Right renal cortex interstitium (tissue), 3 donors: Measurements from ENCODE around the gene SGTA. TPM values are rescaled to one million over a fixed set of nuclear protein-coding genes. Genes with fewer than 3 reads are reported as not detected.

Experiments
- DNase-seq, 3 donors: peaks; one replicate each; pipeline ENCODE4 v3.0.0-alpha.2; 2013; ENCODE audit warnings: low read depth in 3 of 3, low spot score in 2 of 3
- polyA plus RNA-seq, 3 donors: library from polyadenylated mRNA; unstranded; fragments of 120-200 nt; gene quantifications; one replicate each; pipeline ENCODE4 v1.2.1, GENCODE V29; 2013; ENCODE audit not compliant: insufficient read length in 3 of 3

The SGTA gene
- polyA plus RNA-seq, 3 donors = 44.7 to 46.9 (median 45.4) TPM

GRCh38 chr19:2731181-2731995, 51.7 kb downstream of the SGTA start:
- DNase-seq = no peak

DNA sequence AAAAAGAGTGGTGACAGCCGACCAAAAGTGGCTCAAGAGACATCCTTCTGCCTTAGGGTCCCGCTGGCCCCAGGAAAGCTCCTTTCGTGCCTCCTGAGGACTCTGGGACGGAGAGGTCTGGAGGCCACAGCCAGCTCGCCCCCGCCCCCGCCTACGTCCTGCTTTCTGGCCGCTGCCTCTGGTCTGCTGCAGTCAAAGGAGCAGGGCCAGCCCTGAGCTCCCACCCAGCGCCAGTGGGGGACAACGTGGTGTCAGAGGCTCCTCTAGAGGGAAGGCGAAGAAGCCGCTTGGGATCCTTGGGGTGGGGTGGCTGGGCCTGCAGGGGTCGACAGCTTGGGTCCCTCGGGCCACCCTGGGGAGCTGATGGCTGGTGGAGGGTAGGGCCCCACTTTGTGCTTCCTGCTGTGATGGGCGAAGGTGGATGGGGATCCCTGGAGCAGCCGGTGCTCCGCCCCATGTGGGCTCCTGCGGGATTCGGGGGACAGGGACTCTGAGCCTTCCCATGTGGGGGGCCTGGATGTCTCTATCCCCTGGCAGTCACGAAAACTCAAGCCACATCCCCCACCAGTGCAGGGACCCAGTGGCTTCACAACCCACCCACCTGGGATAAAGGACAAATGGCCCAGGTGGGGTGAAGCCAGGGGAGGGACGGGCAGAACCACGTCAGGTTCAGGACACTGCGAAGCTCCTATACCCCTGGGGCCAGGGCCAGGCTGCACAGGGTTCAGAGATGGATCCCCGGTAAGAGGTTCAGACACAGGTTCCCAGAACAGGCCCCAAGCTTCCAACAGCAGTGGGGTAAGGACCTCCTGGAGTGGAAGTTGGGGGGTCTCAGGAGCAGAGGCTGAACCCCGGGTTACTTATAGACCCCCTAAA, 52.9 kb downstream of the SGTA start:
- no peak for DNase-seq

DNA sequence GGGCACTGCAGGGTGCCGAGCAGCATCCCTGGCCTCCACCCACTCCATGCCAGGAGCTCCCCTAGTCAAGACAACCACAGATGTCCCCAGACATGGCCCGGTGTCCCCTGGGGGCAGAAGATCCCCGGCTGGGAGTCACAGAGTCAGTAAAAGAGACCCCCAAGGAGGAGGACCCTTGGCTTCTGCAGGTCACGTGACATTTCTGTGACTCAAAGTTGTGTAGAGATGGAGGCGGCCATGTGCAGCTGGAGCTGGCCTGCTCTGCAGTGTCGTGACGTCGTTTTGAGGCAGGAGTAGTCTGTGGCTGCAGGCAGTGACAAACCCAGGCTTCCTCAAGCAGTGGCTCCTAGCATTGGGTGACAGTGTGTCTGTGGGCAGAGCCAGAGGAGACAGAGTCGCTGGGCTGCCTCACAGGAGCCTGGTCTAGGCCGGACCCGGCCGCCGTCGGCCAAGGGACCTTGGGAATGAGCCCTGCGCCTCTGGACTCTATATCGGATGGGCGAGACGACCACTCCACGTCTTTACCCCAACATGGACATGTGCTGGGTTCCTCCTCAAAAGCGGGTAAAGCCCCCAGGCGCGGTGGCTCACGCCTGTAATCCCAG, 54.2 kb downstream of the SGTA start:
- DNase-seq = no peak

DNA sequence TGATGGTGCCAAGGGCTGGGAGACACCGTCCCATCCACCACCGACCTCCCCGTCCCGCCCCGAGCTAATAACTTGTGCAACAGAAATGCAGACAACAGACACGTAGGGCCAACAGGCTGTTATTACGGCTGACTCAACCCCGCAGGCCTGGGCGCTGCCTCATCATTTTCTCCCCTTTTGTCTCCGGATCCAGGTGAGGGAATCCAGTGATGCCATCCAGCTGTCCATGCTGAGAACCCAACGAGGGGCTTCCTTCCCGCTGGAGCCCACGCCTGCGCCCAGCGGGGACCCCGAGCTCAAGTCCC, 55.5 kb downstream of the SGTA start:
- no peak for DNase-seq

GRCh38 chr19:2726904-2727639, 56.0 kb downstream of the SGTA start:
- no peak for DNase-seq

DNA sequence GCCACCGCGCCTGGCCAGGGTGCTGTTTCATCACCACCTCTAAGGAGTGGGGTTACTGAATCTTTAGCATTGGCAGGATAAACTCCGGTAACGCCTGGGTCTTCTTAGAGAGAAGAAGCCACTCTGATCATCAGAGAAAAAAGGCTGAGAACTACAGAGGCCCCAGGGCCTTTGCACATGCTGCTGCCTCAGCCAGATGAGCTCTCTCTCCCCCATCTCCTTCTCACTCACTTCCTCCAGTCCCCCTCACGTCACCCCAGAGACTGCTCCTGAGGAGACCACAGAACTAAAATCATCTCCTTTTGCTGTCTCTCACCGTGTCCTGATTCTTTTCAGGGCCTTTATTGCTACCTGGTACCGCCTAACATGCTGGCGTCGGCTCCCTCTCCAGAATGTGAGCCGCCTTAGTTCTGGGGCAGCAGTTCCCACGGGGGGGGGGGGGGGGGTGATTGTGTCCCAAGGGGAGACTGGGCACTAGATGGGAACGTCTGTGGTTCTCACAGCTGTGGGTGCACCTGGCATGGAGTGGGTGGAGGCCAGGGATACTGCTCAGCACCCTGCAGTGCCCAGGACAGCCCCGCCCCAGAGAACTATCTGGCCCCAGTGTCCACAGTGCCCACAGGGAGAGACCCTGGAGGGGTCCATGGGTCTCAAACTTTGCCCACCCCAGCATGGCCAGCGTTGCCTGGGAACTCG, 56.8 kb downstream of the SGTA start:
- no peak for DNase-seq

- no peak for DNase-seq
Observed at GRCh38 chr19:2724148-2724557, 58.9 kb downstream of the SGTA start.

DNA sequence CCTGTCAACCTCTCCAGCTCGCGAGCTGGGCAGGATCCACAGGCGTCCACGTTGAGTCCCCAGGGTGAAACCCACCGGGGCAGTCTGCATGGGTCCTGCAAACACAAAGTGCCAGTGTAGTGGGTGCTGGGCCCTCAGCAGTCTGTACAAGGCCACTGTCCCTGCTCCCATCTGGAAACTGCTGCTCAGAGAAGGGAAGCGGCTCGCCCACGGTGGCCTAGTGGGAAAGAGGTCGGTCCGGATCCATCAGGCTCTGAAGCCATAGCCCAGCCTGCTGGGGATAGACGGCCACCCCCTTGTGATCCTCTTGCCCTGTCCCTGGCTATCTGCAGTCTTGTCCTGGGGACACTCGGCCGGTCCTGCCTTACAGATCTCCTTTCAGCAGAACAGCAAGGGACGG, 59.3 kb downstream of the SGTA start:
- DNase-seq = no peak

GRCh38 chr19:2723345-2723715, 59.7 kb downstream of the SGTA start:
- DNase-seq = no peak

- DNase-seq = no peak
Observed at GRCh38 chr19:2722541-2723344, 60.3 kb downstream of the SGTA start.

DNA sequence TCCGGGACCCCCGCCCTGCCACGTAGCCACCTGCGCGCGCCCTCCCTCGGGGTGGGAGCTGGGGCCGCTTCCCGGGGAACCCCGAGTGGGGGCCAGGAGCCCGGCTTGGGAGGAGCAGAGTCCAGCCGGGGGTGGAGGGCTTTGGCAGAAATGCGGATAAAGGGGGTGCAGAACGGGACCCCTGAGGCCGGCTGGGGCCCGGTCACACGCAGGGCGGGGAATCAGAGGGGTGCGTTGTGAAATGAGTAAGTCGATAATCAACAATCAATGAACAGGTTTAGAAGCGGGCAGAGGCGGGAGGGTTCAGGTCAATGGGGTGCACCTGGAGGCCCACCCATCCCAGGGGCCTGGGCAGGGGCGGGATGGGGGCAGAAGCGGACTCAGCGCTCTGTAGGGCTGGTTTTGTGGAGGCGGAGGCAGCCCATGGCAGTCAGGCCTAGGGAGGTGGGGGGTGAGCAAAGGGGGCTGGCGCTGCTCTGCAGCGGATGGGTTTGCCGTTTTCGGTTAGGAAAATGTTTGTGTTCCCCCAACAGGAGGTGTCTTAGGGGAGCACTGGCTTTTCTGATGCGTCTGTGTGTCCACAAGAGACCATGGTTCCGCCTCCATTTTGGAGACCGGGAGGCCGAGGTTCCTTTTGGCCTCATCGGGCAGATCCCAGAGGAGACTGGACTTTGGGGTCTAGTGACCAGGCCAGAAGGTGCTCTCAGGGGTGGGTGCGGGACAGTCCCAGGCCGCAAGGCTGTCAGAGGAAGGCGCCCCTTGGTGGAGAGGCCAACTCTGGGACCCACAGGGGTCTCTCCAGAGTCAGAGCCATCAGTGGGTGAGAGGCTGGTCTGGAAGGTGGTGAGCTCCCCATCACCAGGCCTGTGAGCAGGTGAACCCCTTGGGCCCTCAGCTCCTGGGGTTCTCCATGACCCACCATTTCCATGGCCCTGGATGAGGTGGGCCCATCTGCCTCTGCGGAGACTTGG, 61.2 kb downstream of the SGTA start:
- DNase-seq = no peak

- no peak for DNase-seq
Observed at GRCh38 chr19:2720777-2721569, 62.1 kb downstream of the SGTA start, which contains the start of gene DIRAS1. Gene DIRAS1 (minus strand): TSS chr19:2721372. CDS start chr19:2717806, 3,566 bp downstream.

- DNase-seq = no peak
Observed at GRCh38 chr19:2719920-2720776, 62.9 kb downstream of the SGTA start.

DNA sequence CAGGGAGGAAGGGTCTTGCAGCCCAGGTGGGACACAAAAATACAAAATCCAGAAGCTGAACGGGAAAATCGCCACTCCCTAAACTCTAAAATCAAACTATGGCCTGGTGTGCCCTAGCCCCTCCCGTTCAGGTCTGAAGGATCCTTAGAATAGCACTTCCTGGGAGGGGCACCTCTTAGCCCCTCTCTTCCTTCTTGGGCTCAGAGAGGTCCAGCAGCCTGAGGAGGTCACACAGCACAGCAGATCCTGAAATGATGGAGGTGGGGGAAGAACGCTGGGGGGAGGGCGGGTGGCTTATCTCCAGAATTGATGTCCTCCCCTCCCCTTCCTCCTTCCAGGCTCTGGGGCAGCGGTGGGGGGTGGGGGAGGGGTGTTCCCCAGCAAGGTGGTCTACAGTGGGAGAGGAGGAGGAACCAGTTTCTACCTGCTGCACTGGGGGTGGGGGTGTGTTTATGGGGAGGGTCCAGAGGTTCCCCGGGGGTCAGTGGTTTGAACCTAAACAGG, 63.8 kb downstream of the SGTA start:
- no peak for DNase-seq

DNA sequence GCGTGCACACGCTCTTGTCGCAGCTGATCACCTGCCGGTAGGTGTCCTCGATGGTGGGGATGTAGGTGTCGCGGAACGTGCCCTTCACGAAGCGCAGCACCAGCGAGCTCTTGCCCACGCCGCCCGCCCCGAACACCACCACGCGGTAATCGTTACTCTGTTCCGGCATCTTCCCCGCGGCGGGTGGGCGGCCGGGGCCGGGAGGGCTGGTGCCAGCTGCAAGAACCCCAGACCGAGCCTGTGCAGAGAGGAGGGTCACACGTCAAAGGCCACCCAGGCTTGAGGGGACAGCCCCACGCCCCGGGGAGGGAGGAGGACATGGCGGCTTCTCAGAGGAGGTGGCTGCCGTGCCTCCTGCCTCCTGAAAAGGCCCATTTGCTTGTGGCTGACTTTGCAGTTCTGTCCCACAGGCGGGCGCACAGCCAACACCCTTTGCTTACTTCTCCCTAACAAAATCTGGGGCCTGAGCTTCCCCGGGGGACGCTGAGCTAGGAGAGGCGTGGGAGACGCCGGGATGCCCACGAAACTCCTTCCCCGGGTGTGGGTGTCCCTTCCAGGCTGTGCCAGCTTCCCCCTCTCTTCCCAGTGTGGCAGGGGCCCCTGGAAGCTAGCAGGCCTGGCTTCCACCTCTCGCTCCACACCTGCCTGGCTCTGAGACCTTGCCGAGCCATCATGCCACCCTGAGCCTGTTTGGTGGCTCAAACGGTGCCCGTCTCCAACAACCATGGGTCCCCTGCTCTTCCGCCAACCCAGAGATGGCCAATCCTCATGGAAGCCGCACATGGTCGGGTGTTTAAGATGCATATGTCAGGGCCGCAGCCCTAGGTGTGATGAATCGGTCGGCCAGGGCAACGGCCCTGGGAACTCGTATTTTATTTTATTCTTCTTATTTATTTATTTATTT, 65.2 kb downstream of the SGTA start:
- DNase-seq = no peak
